DND-41 (cell line): ENCODE data around the gene WFDC6.

ENCODE experiments used
- ATAC-seq: fragments of 200-7000 bp; cut with Tn5 transposase; 3 replicates; pipeline ENCODE4 v1.9.1; 2021; ENCODE audit warnings: low read depth; ENCODE audit not compliant: insufficient read depth
- DNase-seq: peaks from one replicate; pipeline ENCODE4 v3.0.0-alpha.2; 2020
- H2AFZ ChIP-seq: 2 replicates; pipeline ENCODE4 v1.6.0; 2012; ENCODE audit warnings: low read depth, low read length
- H3K27ac ChIP-seq: 2 replicates; pipeline ENCODE4 v1.5.1; 2012; ENCODE audit warnings: low read length, inconsistent platforms
- H3K27me3 ChIP-seq: fragments of 200-600 bp; sonication (generic); 2 replicates; pipeline ENCODE4 v1.6.0; 2012; ENCODE audit warnings: low read length, mild to moderate bottlenecking, inconsistent platforms; ENCODE audit not compliant: insufficient read depth, poor library complexity
- H3K36me3 ChIP-seq: 2 replicates; pipeline ENCODE4 v1.5.1; 2012; ENCODE audit warnings: low read length, inconsistent platforms; ENCODE audit not compliant: insufficient read depth
- H3K4me1 ChIP-seq: 2 replicates; pipeline ENCODE4 v1.5.1; 2012; ENCODE audit warnings: mild to moderate bottlenecking, low read length; ENCODE audit not compliant: insufficient read depth
- H3K4me2 ChIP-seq: 2 replicates; pipeline ENCODE4 v1.6.0; 2012; ENCODE audit warnings: mild to moderate bottlenecking, moderate library complexity, low read length, inconsistent platforms; ENCODE audit not compliant: insufficient read depth
- H3K4me3 ChIP-seq, 2 experiments: fragments of 200-600 bp in 1 of 2; shearing (Covaris generic) in 1 of 2; 2 replicates each; pipeline ENCODE4 v1.5.1; 2012 to 2016; ENCODE audit warnings: inconsistent platforms in 2 of 2, low read length in 2 of 2, mild to moderate bottlenecking in 2 of 2, low read depth in 1 of 2, moderate library complexity in 1 of 2
- H3K79me2 ChIP-seq: 2 replicates; pipeline ENCODE4 v1.6.0; 2012; ENCODE audit warnings: low read length, inconsistent platforms; ENCODE audit not compliant: insufficient read depth
- H3K9ac ChIP-seq: 2 replicates; pipeline ENCODE4 v1.6.0; 2012; ENCODE audit warnings: low read depth, mild to moderate bottlenecking, inconsistent platforms, low read length, moderate library complexity
- H3K9me3 ChIP-seq: 2 replicates; pipeline ENCODE4 v1.5.1; 2012; ENCODE audit warnings: low read length, moderate library complexity, mild to moderate bottlenecking, inconsistent platforms; ENCODE audit not compliant: insufficient read depth, severe bottlenecking
- H4K20me1 ChIP-seq: 2 replicates; pipeline ENCODE4 v1.6.0; 2012; ENCODE audit warnings: low read length; ENCODE audit not compliant: insufficient read depth
- EZH2 ChIP-seq: IDR thresholded peaks from 3 replicates; pipeline ENCODE4 v1.6.1; 2012; ENCODE audit warnings: borderline replicate concordance, low read depth, mild to moderate bottlenecking, moderate library complexity, low read length, inconsistent platforms; ENCODE audit not compliant: severe bottlenecking
- TF ChIP-seq, protein P1 (sequence below): IDR thresholded peaks from 2 replicates; pipeline ENCODE4 v1.5.1; 2012; ENCODE audit warnings: borderline replicate concordance, low read length, moderate library complexity, mild to moderate bottlenecking; ENCODE audit not compliant: poor library complexity, severe bottlenecking; ENCODE audit errors: extremely low read depth

The WFDC6 gene

DNA sequence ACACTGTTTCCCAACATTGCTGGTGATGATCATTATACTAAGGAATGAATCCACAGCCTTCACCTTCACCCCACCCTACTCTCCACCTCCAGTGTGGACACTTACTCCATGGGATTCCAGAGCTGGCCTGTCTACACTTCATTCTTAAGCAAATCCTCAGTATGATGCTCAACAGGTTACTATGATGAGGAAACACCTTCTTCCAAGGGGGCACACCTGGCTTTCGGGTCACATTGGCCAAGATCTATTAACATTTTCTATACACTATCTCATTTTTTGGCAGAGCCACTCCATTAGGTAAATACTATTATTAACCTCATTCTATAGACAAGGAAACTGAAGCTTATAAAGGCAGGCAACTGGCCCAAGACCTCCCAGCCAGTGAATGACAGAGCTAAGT, 15.9 kb upstream of the WFDC6 start:
- H3K27ac ChIP-seq = no peak overlapping the region
- no peak for TF ChIP-seq EZH2
- TF ChIP-seq, protein P1, sequence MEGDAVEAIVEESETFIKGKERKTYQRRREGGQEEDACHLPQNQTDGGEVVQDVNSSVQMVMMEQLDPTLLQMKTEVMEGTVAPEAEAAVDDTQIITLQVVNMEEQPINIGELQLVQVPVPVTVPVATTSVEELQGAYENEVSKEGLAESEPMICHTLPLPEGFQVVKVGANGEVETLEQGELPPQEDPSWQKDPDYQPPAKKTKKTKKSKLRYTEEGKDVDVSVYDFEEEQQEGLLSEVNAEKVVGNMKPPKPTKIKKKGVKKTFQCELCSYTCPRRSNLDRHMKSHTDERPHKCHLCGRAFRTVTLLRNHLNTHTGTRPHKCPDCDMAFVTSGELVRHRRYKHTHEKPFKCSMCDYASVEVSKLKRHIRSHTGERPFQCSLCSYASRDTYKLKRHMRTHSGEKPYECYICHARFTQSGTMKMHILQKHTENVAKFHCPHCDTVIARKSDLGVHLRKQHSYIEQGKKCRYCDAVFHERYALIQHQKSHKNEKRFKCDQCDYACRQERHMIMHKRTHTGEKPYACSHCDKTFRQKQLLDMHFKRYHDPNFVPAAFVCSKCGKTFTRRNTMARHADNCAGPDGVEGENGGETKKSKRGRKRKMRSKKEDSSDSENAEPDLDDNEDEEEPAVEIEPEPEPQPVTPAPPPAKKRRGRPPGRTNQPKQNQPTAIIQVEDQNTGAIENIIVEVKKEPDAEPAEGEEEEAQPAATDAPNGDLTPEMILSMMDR = no peak
- peaks cover 6% of the 10 kb centered on the region for H3K27me3 ChIP-seq
- H3K9ac ChIP-seq = no peak overlapping the region
- no peaks in the 10 kb centered on the region for H3K79me2 ChIP-seq
- no peaks in the 10 kb centered on the region for H3K4me1 ChIP-seq
- H4K20me1 ChIP-seq = no peaks in the 10 kb centered on the region
- no peaks in the 10 kb centered on the region for H3K36me3 ChIP-seq
- H3K4me3 ChIP-seq = no peak overlapping the region
- ATAC-seq (no peak), DNase-seq (no peak)
- no peak overlapping the region for H2AFZ ChIP-seq
- no peaks in the 10 kb centered on the region for H3K9me3 ChIP-seq
- no peak overlapping the region for H3K4me2 ChIP-seq

DNA sequence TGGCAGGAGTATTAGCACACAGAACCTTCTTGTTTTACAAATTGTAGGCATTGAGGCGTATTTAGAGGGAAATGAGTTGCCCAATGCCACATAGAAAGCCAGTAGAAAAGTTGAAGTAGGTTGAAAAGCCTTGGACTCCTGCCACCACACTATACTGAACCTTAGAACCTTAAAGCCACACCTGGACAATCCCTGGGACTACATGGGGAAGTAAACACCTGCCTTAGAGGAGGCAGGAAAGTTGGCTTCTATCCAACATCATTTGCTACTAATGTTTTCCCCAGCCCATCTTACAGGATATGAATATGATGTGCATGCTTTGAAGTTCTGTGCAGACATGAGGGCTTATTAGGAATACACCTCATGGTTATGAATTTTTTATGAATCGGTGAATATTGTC, 13.2 kb upstream of the WFDC6 start:
- TF ChIP-seq, protein P1 = no peak
- TF ChIP-seq EZH2 = no peak
- H2AFZ ChIP-seq = no peak overlapping the region

DNA sequence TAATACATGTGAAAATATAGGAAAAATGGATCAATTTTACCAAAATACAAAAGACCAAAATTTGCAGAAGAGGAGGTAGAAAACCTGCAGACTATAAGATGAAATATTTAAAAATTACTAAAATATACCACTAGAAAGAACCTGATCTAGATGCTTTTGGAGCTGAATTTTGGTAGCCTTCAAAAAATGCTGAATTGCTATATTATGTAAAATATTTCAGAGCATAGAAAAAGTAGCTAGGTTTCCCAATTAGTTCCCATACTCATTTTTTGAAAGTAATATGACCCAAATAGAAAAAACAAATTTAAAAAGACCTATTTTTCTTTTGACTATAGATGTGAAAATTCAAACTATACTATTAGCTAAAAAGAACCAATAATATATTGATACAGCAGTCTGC, 11.5 kb upstream of the WFDC6 start:
- Histone ChIP-seq H3K4me3 (no peak overlapping the region), H3K9me3 (no peaks in the 10 kb centered on the region), H3K4me2 (no peak overlapping the region), H3K9ac (no peak overlapping the region), H4K20me1 (no peaks in the 10 kb centered on the region), H3K36me3 (no peaks in the 10 kb centered on the region), H3K4me1 (no peaks in the 10 kb centered on the region), H3K27me3 (peaks cover 21% of the 10 kb centered on the region), H3K79me2 (no peaks in the 10 kb centered on the region), H3K27ac (no peak overlapping the region), H2AFZ (no peak overlapping the region)
- no peak for DNase-seq
- TF ChIP-seq, protein P1 = no peak
- no peak for TF ChIP-seq EZH2
- no peak for ATAC-seq

More for the DNA sequence above, 13.2 kb upstream of the WFDC6 start:
- ATAC-seq (no peak), DNase-seq (no peak)
- Histone ChIP-seq H3K4me3 (no peak overlapping the region), H3K9me3 (no peaks in the 10 kb centered on the region), H3K4me1 (no peaks in the 10 kb centered on the region), H3K4me2 (no peak overlapping the region), H3K27ac (no peak overlapping the region), H3K27me3 (peaks cover 9% of the 10 kb centered on the region), H3K79me2 (no peaks in the 10 kb centered on the region), H4K20me1 (no peaks in the 10 kb centered on the region), H3K36me3 (no peaks in the 10 kb centered on the region), H3K9ac (no peak overlapping the region)

DNA sequence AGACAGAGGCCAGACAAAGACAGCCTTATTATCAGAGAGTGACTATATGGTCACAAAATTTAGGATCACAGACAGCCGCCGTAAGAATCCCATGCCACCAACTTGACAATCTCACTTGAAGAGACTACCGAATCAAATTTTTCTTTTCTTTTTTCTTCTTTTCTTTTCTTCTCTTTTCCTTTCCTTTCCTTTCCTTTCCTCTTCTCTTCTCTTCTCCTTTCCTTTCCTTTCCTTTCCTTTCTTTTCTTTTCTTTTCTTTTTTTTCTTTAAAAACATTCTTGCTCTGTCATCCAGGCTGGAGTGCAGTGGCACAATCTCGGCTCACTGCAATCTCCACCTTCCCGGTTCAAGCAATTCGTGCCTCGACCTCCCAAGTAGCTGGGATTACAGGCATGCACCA, 9.1 kb upstream of the WFDC6 start:
- DNase-seq = no peak
- Histone ChIP-seq H3K9me3 (no peaks in the 10 kb centered on the region), H3K9ac (no peak overlapping the region), H3K4me2 (no peak overlapping the region), H3K27ac (no peak overlapping the region), H3K27me3 (peaks cover 25% of the 10 kb centered on the region), H2AFZ (no peak overlapping the region), H3K79me2 (no peaks in the 10 kb centered on the region), H3K4me1 (no peaks in the 10 kb centered on the region), H3K4me3 (no peak overlapping the region), H3K36me3 (no peaks in the 10 kb centered on the region), H4K20me1 (no peaks in the 10 kb centered on the region)
- no peak for TF ChIP-seq EZH2
- TF ChIP-seq, protein P1 = no peak
- no peak for ATAC-seq
